Keratinocyte (primary cell): ENCODE measurements around the gene SH3BP5. TPM values are rescaled to one million over a fixed set of nuclear protein-coding genes. Genes with fewer than 3 reads are reported as not detected.

ENCODE experiments used
- DNase-seq: peaks from one replicate; pipeline ENCODE4 v3.0.0-alpha.2; 2011; ENCODE audit warnings: low read depth, missing footprints, low spot score
- FAIRE-seq: peaks from 2 replicates; lab custom pipeline; 2011; peaks lifted over from hg19 to GRCh38; lab: Jason Lieb, UNC
- H2AFZ ChIP-seq: 2 replicates; pipeline ENCODE4 v1.6.0; 2012; ENCODE audit warnings: low read length, control low read depth, inconsistent platforms; ENCODE audit not compliant: control insufficient read depth
- H3K27ac ChIP-seq: 2 replicates; pipeline ENCODE4 v1.5.1; 2011; ENCODE audit warnings: low read length; ENCODE audit not compliant: control insufficient read depth, insufficient read depth
- H3K27me3 ChIP-seq: 3 replicates; pipeline ENCODE4 v1.6.0; 2011; ENCODE audit warnings: low read length; ENCODE audit not compliant: control insufficient read depth, insufficient read depth; ENCODE audit errors: extremely low read depth
- H3K36me3 ChIP-seq, 2 experiments: 2 replicates in 1 of 2; 3 replicates in 1 of 2; pipeline ENCODE4 v1.5.1; 2011; ENCODE audit warnings: low read length in 2 of 2, mild to moderate bottlenecking in 1 of 2; ENCODE audit not compliant: control insufficient read depth in 2 of 2, insufficient read depth in 2 of 2; ENCODE audit errors: extremely low read depth in 1 of 2
- H3K4me1 ChIP-seq: 3 replicates; pipeline ENCODE4 v1.5.1; 2011; ENCODE audit warnings: low read length; ENCODE audit not compliant: control insufficient read depth, insufficient read depth; ENCODE audit errors: extremely low read depth
- H3K4me2 ChIP-seq: 3 replicates; pipeline ENCODE4 v1.6.0; 2011; ENCODE audit warnings: low read depth, low read length; ENCODE audit not compliant: control insufficient read depth, insufficient read depth; ENCODE audit errors: extremely low read depth
- H3K4me3 ChIP-seq, 3 experiments: fragments of 200-600 bp in 1 of 3; sonication (generic) in 1 of 3; 2 replicates in 2 of 3; 3 replicates in 1 of 3; pipeline ENCODE4 v1.5.1; 2011 to 2016; ENCODE audit warnings: low read length in 3 of 3, mild to moderate bottlenecking in 3 of 3, control low read depth in 2 of 3, inconsistent platforms in 1 of 3, low read depth in 1 of 3, mixed read lengths in 1 of 3, mixed run types in 1 of 3, moderate library complexity in 1 of 3; ENCODE audit not compliant: control insufficient read depth in 2 of 3, insufficient read depth in 2 of 3; ENCODE audit errors: extremely low read depth in 1 of 3
- H3K79me2 ChIP-seq: 2 replicates; pipeline ENCODE4 v1.6.0; 2012; ENCODE audit warnings: low read length; ENCODE audit not compliant: control insufficient read depth, insufficient read depth
- H3K9ac ChIP-seq: 3 replicates; pipeline ENCODE4 v1.6.0; 2011; ENCODE audit warnings: low read length; ENCODE audit not compliant: control insufficient read depth, insufficient read depth; ENCODE audit errors: extremely low read depth
- H3K9me1 ChIP-seq: 3 replicates; pipeline ENCODE4 v1.6.0; 2011; ENCODE audit warnings: low read length; ENCODE audit not compliant: control insufficient read depth, insufficient read depth; ENCODE audit errors: extremely low read depth
- H3K9me3 ChIP-seq: 2 replicates; pipeline ENCODE4 v1.5.1; 2012; ENCODE audit warnings: low read depth, low read length; ENCODE audit not compliant: control insufficient read depth
- H4K20me1 ChIP-seq: 3 replicates; pipeline ENCODE4 v1.6.0; 2011; ENCODE audit warnings: low read length; ENCODE audit not compliant: control insufficient read depth, insufficient read depth; ENCODE audit errors: extremely low read depth
- CTCF ChIP-seq, 3 experiments: IDR thresholded peaks in 1 of 3; conservative IDR thresholded peaks in 1 of 3; optimal IDR thresholded peaks in 1 of 3; 2 replicates in 2 of 3; 3 replicates in 1 of 3; pipeline versions ENCODE3 to v1.5.1; 2011; ENCODE audit warnings: low read length in 3 of 3, mild to moderate bottlenecking in 3 of 3, moderate library complexity in 2 of 3, control low read depth in 1 of 3, inconsistent platforms in 1 of 3; ENCODE audit not compliant: insufficient read depth in 2 of 3; ENCODE audit errors: extremely low read depth in 1 of 3
- EZH2 ChIP-seq: IDR thresholded peaks from one replicate; pipeline ENCODE4 v1.6.1; 2012; ENCODE audit warnings: inconsistent platforms, mild to moderate bottlenecking, low read length, moderate library complexity
- dilution Hi-C: fragments of 300-500 bp; cut with MboI; formaldehyde crosslinking; loops from one replicate; pipeline ENCODE4 v1.7.0; 2020; ENCODE audit warnings: low sequenced_read_pairs; ENCODE audit not compliant: extremely low pct_ligation_motif_present
- polyA plus RNA-seq, 5 experiments: library from polyadenylated mRNA; depleted of rRNA in 3 of 5; stranded (reverse) in 3 of 5; stranded (forward) in 1 of 5; unstranded in 1 of 5; fragments of >200 nt; gene quantifications; 1 replicate in 1 of 5; 2 replicates in 3 of 5; 3 replicates in 1 of 5; pipeline versions ENCODE4 v1.2.1 to v1.2.3, GENCODE V29; 2011 to 2012; ENCODE audit warnings: missing spikeins in 2 of 5, low read depth in 1 of 5, low replicate concordance in 1 of 5

The SH3BP5 gene
- polyA plus RNA-seq, 1 donor (not counting 4 experiments of a cell fraction or from before 2014, with no cell fraction given) = 13.4 TPM

DNA sequence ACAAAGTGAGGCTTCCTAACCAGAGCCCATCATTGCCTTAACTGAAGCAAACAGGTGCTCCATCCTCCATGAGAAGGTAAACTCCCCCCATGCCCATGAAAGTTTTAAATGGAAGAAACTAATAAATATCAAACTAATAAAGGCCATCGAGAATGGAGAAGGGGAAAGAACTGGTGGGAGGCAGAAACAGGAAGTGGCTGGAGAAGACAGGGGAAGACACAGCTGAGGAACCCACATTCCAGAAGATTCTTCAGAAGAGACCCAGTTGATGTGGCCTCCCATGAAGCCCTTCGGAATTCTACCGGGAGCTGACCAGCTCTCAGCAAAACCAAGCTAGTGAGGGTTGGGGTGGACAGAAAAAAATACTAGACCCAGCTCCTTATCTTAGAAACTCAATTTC is 41.6 kb downstream of the SH3BP5 start:
- DNase-seq (no peak), FAIRE-seq (no peak)
- Histone ChIP-seq H3K36me3 (no peaks in the 10 kb centered on the region), H4K20me1 (no peaks in the 10 kb centered on the region), H3K9ac (no peak overlapping the region), H3K9me3 (no peaks in the 10 kb centered on the region), H2AFZ (no peak overlapping the region), H3K9me1 (no peaks in the 10 kb centered on the region), H3K4me3 (no peak overlapping the region), H3K4me2 (no peak overlapping the region), H3K27me3 (no peaks in the 10 kb centered on the region), H3K27ac (no peak overlapping the region), H3K79me2 (no peaks in the 10 kb centered on the region), H3K4me1 (no peaks in the 10 kb centered on the region)
- no peak for TF ChIP-seq EZH2
- no peak for TF ChIP-seq CTCF (optimal IDR thresholded peaks at IDR 0.05 in 1 of 3, IDR thresholded peaks at IDR 0.05 in 1 of 3, conservative IDR thresholded peaks at IDR 0.05 in 1 of 3; ENCODE audit: extremely low read depth in 1 of 3, insufficient read depth in 2 of 3, low read length in 3 of 3)
- dilution Hi-C loops = no loop called here

DNA sequence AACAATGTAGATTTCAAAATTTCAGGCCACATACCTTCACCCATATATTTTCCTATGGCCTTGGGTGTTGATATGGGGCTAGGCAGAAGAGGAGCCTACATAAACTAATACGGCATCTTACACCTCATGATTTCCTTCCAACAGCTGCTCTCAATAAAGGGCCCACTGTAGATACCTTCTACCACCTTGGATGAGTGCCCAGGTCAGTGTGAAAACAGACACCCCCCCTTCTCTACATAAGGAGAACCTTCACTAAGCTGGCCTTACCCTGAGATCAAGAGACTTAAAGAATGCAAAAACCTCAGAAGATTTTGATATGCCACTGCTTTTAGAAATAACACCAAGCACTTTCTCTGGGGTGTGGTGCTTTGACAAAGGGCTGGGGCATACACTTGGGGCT is 42.7 kb downstream of the SH3BP5 start:
- H3K36me3 ChIP-seq = no peaks in the 10 kb centered on the region
- no peak overlapping the region for H3K4me2 ChIP-seq
- no peaks in the 10 kb centered on the region for H3K9me1 ChIP-seq
- H3K4me1 ChIP-seq = no peaks in the 10 kb centered on the region
- H3K9me3 ChIP-seq = no peaks in the 10 kb centered on the region
- H3K27me3 ChIP-seq = no peaks in the 10 kb centered on the region
- H2AFZ ChIP-seq = no peak overlapping the region
- H3K9ac ChIP-seq = no peak overlapping the region
- H3K4me3 ChIP-seq = no peak overlapping the region
- no peak for TF ChIP-seq CTCF (optimal IDR thresholded peaks at IDR 0.05 in 1 of 3, IDR thresholded peaks at IDR 0.05 in 1 of 3, conservative IDR thresholded peaks at IDR 0.05 in 1 of 3; ENCODE audit: extremely low read depth in 1 of 3, insufficient read depth in 2 of 3, low read length in 3 of 3)
- no peak for TF ChIP-seq EZH2
- no peak for DNase-seq
- no peaks in the 10 kb centered on the region for H4K20me1 ChIP-seq
- H3K79me2 ChIP-seq = no peaks in the 10 kb centered on the region
- no peak overlapping the region for H3K27ac ChIP-seq
- dilution Hi-C loops = no loop called here
- FAIRE-seq = no peak
